ENCODE data around the gene KRTAP19-5.

Gene KRTAP19-5

GRCh38 chr21:30482130-30482529 lies 19.8 kb downstream of the KRTAP19-5 start:
- H3K27me3 ChIP-seq (ENCODE audit: insufficient read depth, low read length, poor library complexity, severe bottlenecking), result no peaks in the 10 kb centered on the region
- H3K4me1 ChIP-seq (ENCODE audit: insufficient read depth, low read length, poor library complexity, severe bottlenecking), result no peaks in the 10 kb centered on the region
- H4K20me1 ChIP-seq (ENCODE audit: insufficient read depth, low read length, poor library complexity, severe bottlenecking), result no peaks in the 10 kb centered on the region
- TF ChIP-seq EZH2phosphoT487 (IDR thresholded peaks at IDR 0.05; ENCODE audit: borderline replicate concordance) (no peak), CTCF (conservative IDR thresholded peaks at IDR 0.05; ENCODE audit: low read length) (no peak)
- H3K36me3 ChIP-seq (ENCODE audit: insufficient read depth, low read length), result no peaks in the 10 kb centered on the region
- H3K9me2 ChIP-seq (replicated peaks; ENCODE audit: low read depth, low read length), result no peaks in the 10 kb centered on the region
- H2AFZ ChIP-seq (ENCODE audit: low read length), result no peak overlapping the region
- H3K9me3 ChIP-seq (ENCODE audit: insufficient read depth, low read depth, low read length), result peaks cover 2% of the 10 kb centered on the region; the same call in 1 of the 2 replicates
- no peaks in the 10 kb centered on the region for H3F3A ChIP-seq (ENCODE audit: low read depth)
- H3K4me3 ChIP-seq (ENCODE audit: low read length, poor library complexity, severe bottlenecking), result no peak overlapping the region
- no peak overlapping the region for H3K9ac ChIP-seq (ENCODE audit: low read depth, low read length, poor library complexity, severe bottlenecking)
- H3K4me2 ChIP-seq (ENCODE audit: low read depth, low read length, poor library complexity, severe bottlenecking), result no peak overlapping the region
- no peaks in the 10 kb centered on the region for H3K79me2 ChIP-seq (ENCODE audit: insufficient read depth, low read length)

GRCh38 chr21:30480145-30480544 lies 21.8 kb downstream of the KRTAP19-5 start, which contains the start of gene KRTAP19-1:
Gene KRTAP19-1 (minus strand): TSS chr21:30480367. CDS start chr21:30480317, 50 bp downstream.
- Histone ChIP-seq H3K4me1 (ENCODE audit: insufficient read depth, low read length, poor library complexity, severe bottlenecking) (no peaks in the 10 kb centered on the region), H3K9ac (ENCODE audit: low read depth, low read length, poor library complexity, severe bottlenecking) (no peak within 1 kb of the TSS), H2AFZ (ENCODE audit: low read length) (no peak within 1 kb of the TSS), H3K9me2 (replicated peaks; ENCODE audit: low read depth, low read length) (no peaks in the 10 kb centered on the region), H3K4me2 (ENCODE audit: low read depth, low read length, poor library complexity, severe bottlenecking) (no peak within 1 kb of the TSS), H3K27me3 (ENCODE audit: insufficient read depth, low read length, poor library complexity, severe bottlenecking) (no peaks in the 10 kb centered on the region), H3K4me3 (ENCODE audit: low read length, poor library complexity, severe bottlenecking) (no peak within 1 kb of the TSS), H4K20me1 (ENCODE audit: insufficient read depth, low read length, poor library complexity, severe bottlenecking) (no peaks in the 10 kb centered on the region), H3K36me3 (ENCODE audit: insufficient read depth, low read length) (no peaks in the 10 kb centered on the region), H3F3A (ENCODE audit: low read depth) (no peaks in the 10 kb centered on the region), H3K9me3 (ENCODE audit: insufficient read depth, low read depth, low read length) (no peaks in the 10 kb centered on the region), H3K79me2 (ENCODE audit: insufficient read depth, low read length) (no peaks in the 10 kb centered on the region)
- TF ChIP-seq CTCF (conservative IDR thresholded peaks at IDR 0.05; ENCODE audit: low read length), result no peak
- TF ChIP-seq EZH2phosphoT487 (IDR thresholded peaks at IDR 0.05; ENCODE audit: borderline replicate concordance), result no peak

GRCh38 chr21:30479259-30479658 lies 22.7 kb downstream of the KRTAP19-5 start:
- Histone ChIP-seq H3K27me3 (ENCODE audit: insufficient read depth, low read length, poor library complexity, severe bottlenecking) (no peaks in the 10 kb centered on the region), H3K36me3 (ENCODE audit: insufficient read depth, low read length) (no peaks in the 10 kb centered on the region), H3K4me3 (ENCODE audit: low read length, poor library complexity, severe bottlenecking) (no peak overlapping the region), H3K9me2 (replicated peaks; ENCODE audit: low read depth, low read length) (no peaks in the 10 kb centered on the region), H4K20me1 (ENCODE audit: insufficient read depth, low read length, poor library complexity, severe bottlenecking) (no peaks in the 10 kb centered on the region), H3K79me2 (ENCODE audit: insufficient read depth, low read length) (no peaks in the 10 kb centered on the region), H2AFZ (ENCODE audit: low read length) (no peak overlapping the region), H3K9ac (ENCODE audit: low read depth, low read length, poor library complexity, severe bottlenecking) (no peak overlapping the region), H3K9me3 (ENCODE audit: insufficient read depth, low read depth, low read length) (no peaks in the 10 kb centered on the region), H3K4me2 (ENCODE audit: low read depth, low read length, poor library complexity, severe bottlenecking) (no peak overlapping the region), H3F3A (ENCODE audit: low read depth) (no peaks in the 10 kb centered on the region), H3K4me1 (ENCODE audit: insufficient read depth, low read length, poor library complexity, severe bottlenecking) (no peaks in the 10 kb centered on the region)
- TF ChIP-seq EZH2phosphoT487 (IDR thresholded peaks at IDR 0.05; ENCODE audit: borderline replicate concordance), result no peak
- no peak for TF ChIP-seq CTCF (conservative IDR thresholded peaks at IDR 0.05; ENCODE audit: low read length)

Measured in Loucy (cell line).